IPS-18a (cell line): ENCODE results near the gene OPCML.
"Not testable (repeated sequence)": the region's sequence is repeated elsewhere in the genome, so short reads cannot be mapped to it uniquely, and the experiment has no call there.

Source experiments
- H3K27ac ChIP-seq: one replicate; pipeline ENCODE4 v1.5.1; 2013; ENCODE audit warnings: low read length
- H3K27me3 ChIP-seq: one replicate; pipeline ENCODE4 v1.6.1; 2013; ENCODE audit warnings: mild to moderate bottlenecking, low read length; ENCODE audit not compliant: control insufficient read depth, insufficient read depth
- H3K36me3 ChIP-seq: one replicate; pipeline ENCODE4 v1.6.1; 2013; ENCODE audit warnings: low read depth, low read length; ENCODE audit not compliant: control insufficient read depth
- H3K4me1 ChIP-seq: one replicate; pipeline ENCODE4 v1.6.1; 2013; ENCODE audit warnings: low read depth, low read length; ENCODE audit not compliant: control insufficient read depth
- H3K4me3 ChIP-seq: one replicate; pipeline ENCODE4 v1.5.1; 2013; ENCODE audit warnings: low read length
- H3K9ac ChIP-seq: one replicate; pipeline ENCODE4 v1.6.1; 2013; ENCODE audit warnings: mild to moderate bottlenecking, low read length, moderate library complexity
- H3K9me3 ChIP-seq: one replicate; pipeline ENCODE4 v1.6.1; 2013; ENCODE audit warnings: low read depth, low read length; ENCODE audit not compliant: control insufficient read depth

Gene OPCML

DNA sequence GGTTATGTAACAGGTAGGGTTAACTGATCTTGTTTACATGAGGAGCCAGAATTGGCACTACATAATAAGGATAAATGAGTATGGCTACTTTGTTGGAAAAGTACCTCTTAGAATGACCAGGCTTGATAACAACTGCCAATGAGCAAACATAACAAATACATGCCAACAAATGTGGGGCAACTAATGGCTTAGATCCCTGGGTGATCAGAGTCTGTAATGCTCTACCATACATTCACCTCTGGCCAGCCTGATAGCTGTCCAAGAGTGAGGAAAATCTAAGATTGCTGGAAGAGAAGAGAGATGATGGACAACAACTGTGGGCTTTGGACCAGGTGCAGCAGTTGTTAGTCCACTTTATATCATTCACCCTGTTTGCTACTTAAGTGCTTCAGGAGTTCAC lies 1136.9 kb downstream of the OPCML start:
- no peaks in the 10 kb centered on the region for H3K27me3 ChIP-seq
- no peak overlapping the region for H3K27ac ChIP-seq
- H3K9me3 ChIP-seq = no peaks in the 10 kb centered on the region
- no peak overlapping the region for H3K9ac ChIP-seq
- no peak overlapping the region for H3K4me3 ChIP-seq
- H3K4me1 ChIP-seq = no peaks in the 10 kb centered on the region
- H3K36me3 ChIP-seq = no peaks in the 10 kb centered on the region

DNA sequence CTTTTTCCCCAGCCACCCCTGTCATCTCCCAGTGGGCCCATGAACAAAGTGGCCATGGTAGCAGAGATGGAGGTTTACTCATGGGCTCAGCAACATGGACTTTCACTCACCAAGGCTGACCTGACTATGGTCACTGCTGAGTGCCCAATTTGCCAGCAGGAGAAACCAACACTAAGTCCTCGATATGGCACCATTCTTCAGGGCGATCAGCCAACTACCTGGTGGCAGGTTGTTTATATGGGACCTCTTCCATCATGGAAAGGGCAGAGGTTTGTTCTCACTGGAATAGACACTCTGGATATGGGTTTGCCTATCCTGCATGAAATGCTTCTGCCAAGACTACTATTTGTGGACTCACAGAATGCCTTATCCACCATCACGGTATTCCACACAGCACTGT lies 1152.8 kb downstream of the OPCML start:
- no peak overlapping the region for H3K4me3 ChIP-seq
- H3K27ac ChIP-seq = no peak overlapping the region
- H3K9ac ChIP-seq = no peak overlapping the region
- no peaks in the 10 kb centered on the region for H3K36me3 ChIP-seq
- no peaks in the 10 kb centered on the region for H3K9me3 ChIP-seq
- no peaks in the 10 kb centered on the region for H3K27me3 ChIP-seq
- H3K4me1 ChIP-seq = no peaks in the 10 kb centered on the region

GRCh38 chr11:132373405-132374143 lies 1158.7 kb downstream of the OPCML start:
- no peak overlapping the region for H3K4me3 ChIP-seq
- no peaks in the 10 kb centered on the region for H3K27me3 ChIP-seq
- no peaks in the 10 kb centered on the region for H3K36me3 ChIP-seq
- H3K27ac ChIP-seq = no peak overlapping the region
- no peak overlapping the region for H3K9ac ChIP-seq
- no peaks in the 10 kb centered on the region for H3K9me3 ChIP-seq
- no peaks in the 10 kb centered on the region for H3K4me1 ChIP-seq

- H3K4me3 ChIP-seq, H3K27ac ChIP-seq, H3K9me3 ChIP-seq, H3K9ac ChIP-seq, H3K36me3 ChIP-seq, H3K27me3 ChIP-seq, H3K4me1 ChIP-seq: not testable (repeated sequence)
These were observed 1162.2 kb downstream of the OPCML start for GRCh38 chr11:132370114-132370513.

DNA sequence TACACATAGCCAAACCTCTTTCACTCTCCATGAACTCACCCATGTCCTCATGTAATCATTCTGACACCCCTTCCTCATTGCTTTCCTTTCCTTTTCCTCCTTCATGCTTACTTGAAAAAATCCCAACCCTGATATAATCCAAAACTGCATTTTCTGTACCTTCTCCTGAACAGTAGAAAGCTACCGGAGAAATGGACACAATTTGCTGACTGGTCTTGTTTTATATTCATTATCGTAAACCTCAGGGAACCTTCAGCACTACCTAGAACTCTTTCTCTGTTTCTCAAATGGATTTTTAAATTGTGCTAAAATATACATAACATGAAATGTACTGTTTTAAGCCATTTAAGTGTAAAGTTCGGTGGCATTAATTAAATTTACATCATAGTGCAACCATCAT lies 1165.0 kb downstream of the OPCML start:
- Histone ChIP-seq H3K4me3 (no peak overlapping the region), H3K9me3 (no peaks in the 10 kb centered on the region), H3K9ac (no peak overlapping the region), H3K4me1 (no peaks in the 10 kb centered on the region), H3K27me3 (no peaks in the 10 kb centered on the region), H3K36me3 (no peaks in the 10 kb centered on the region), H3K27ac (no peak overlapping the region)

- no peaks in the 10 kb centered on the region for H3K27me3 ChIP-seq
- H3K36me3 ChIP-seq = no peaks in the 10 kb centered on the region
- H3K27ac ChIP-seq = no peak overlapping the region
- no peaks in the 10 kb centered on the region for H3K9me3 ChIP-seq
- H3K4me3 ChIP-seq = no peak overlapping the region
- H3K4me1 ChIP-seq = no peaks in the 10 kb centered on the region
- H3K9ac ChIP-seq = no peak overlapping the region
These were observed 1166.7 kb downstream of the OPCML start for GRCh38 chr11:132365650-132366049.
